Activated CD8-positive, alpha-beta memory T cell treated with anti-CD3 and anti-CD28 coated beads, Interleukin-2, amount 50 U/mL, for 4 hours (primary cell): ENCODE measurements around the gene PUS1.

Experiments used
- DNase-seq: peaks from one replicate; pipeline ENCODE4 v3.0.0-alpha.2; 2020

Gene PUS1

DNA sequence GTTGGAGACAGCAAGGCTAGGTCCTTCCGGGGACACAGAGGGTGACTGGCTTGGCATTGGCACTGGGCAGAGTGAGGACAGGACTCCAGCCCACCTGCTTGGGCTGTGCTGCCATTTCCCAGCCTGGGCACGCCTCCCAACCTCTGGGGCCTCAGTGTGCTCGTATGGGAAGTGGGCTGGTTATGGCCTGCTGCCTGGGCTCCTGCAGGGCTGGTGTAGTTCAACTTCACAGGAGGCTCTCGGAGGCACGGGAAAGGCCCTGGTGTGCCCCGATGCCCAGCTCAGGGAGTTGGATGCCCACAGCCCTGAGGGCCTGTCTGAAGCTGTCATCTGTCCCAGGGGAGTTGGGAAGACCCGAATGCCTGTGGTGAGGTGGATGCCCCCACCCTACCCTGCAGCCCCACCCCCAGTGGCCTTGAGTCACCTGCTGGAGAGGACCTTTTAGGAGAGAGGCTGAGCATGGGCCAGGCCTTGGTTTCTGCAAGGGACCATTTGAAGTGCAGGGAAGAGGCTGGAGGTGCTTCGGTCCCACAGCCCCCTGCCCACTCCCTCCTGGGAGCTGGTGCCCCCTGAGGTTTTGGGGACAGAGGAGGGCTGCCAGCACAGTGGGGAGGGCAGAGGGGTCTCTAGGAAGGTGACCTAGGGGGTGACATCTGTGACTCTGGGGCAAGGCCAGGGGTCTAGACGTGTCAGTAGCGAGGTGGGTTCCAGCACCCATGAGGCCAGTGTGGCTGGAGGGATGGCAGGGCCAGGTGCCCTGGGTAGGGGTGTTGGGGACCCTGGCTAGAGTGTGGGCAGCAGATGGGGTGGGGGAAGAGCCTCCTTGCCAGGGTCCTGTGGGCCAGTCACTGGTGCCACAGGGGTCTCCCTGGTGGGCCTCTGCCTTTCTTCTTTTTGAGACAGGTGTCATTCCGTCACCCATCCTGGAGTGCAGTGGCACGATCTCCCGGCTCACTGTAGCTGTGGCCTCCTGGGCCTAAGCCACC is 25.5 kb upstream of the PUS1 start:
- DNase-seq, result no peak

DNA sequence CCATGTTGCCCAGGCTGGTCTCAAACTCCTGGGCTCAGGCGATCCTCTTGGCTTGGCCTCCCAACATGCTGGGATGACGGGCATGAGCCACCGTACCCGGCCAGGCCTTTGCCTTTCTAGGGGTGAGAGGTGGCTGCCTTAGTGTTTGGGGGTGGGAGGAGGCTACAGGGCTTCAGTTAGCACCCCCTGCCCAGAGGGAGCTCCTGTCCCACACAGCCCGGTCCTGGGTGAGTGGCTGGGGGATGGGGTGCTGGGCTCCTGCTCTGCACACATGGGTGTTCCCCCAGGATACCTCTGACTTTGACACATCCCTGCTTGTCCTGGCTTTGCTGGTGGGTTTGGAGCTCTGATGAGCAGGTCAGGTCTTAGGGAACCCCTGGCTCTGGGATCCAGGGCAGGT is 24.7 kb upstream of the PUS1 start:
- DNase-seq, result no peak

DNA sequence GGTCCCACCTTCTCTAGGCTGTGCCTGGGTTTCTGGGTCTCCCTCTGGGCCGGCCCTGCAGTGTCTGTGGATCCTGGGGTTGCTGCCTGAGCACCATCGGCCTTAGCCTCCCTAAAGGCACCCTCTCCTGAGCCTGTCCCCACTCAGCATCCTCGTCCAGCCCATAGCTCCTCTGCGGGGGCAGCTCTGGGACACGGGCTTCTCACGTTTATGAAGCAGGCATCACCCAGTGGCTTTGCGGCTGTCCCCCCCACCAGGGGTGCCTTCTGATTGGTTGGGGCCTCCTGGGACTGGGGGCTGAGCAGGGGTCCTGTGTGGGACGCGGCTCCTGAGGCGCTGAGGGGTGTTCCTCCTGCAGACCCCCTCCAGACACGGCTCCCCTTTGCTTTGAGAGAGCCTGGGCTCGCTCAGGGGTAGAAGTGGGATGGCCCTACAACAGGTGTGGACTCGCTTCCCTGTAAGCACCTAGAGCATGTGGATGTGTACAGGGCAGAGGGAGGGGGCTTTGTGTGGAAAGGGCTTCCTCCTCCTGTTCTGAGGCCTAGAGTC is 23.9 kb upstream of the PUS1 start:
- no peak for DNase-seq

DNA sequence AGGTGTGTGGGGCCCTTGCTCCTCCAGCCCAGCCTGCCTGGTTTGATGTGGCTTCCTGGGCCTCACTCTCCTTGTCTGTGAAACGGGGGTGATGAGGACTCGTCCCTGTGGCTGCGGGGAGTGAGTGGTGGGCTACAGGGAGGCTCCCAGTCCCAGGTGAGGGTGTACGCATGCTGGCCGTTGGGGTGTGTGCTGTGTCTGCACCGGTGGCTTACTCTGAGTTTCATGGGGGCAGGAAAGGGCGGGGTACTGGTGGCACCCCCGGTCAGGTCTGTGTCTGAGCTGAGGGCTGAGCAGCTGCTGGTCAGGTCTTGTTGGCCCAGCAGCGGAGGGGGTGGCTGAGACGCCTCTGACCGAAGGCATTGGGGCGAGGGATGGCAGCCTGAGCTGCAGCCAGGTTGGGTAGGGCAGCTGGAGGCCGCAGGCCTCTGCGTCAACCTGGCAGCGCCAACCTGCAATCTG is 23.4 kb upstream of the PUS1 start:
- DNase-seq, result no peak

DNA sequence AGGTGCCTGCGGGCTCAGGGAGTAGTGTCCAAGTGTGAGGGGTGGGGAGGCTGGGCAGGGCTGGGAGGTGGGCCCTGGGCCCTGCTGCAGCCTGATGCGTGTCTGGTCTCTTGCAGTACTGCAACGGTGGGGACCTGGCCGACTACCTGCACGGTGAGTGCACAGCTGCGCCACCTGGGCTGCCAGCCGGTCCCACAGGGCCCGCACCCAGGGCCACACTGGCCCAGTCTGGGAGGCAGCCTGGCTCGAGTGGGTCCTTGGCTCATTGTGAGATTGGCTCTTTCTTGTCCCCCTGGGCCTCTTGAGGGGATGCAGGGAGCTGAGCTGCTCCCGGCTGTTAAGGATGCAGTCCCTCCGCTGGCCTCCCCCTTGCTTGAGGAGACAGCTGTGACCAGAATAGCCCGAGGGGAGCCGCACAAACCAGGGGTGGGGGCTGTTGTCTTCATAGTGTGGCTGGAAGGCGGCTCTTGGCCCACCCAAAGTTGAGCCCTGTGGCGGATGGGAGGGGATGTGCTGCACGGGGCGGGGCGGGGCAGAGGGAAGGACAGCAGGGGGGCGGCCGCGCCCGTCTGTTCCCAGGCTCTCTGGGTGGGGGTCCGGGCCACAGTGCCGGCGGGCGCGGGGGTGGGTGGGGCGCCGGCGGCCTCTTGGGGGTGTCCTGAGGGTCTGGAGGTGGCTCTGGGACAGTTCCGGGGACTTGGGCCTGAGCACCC is 21.5 kb upstream of the PUS1 start:
- DNase-seq, result no peak

DNA sequence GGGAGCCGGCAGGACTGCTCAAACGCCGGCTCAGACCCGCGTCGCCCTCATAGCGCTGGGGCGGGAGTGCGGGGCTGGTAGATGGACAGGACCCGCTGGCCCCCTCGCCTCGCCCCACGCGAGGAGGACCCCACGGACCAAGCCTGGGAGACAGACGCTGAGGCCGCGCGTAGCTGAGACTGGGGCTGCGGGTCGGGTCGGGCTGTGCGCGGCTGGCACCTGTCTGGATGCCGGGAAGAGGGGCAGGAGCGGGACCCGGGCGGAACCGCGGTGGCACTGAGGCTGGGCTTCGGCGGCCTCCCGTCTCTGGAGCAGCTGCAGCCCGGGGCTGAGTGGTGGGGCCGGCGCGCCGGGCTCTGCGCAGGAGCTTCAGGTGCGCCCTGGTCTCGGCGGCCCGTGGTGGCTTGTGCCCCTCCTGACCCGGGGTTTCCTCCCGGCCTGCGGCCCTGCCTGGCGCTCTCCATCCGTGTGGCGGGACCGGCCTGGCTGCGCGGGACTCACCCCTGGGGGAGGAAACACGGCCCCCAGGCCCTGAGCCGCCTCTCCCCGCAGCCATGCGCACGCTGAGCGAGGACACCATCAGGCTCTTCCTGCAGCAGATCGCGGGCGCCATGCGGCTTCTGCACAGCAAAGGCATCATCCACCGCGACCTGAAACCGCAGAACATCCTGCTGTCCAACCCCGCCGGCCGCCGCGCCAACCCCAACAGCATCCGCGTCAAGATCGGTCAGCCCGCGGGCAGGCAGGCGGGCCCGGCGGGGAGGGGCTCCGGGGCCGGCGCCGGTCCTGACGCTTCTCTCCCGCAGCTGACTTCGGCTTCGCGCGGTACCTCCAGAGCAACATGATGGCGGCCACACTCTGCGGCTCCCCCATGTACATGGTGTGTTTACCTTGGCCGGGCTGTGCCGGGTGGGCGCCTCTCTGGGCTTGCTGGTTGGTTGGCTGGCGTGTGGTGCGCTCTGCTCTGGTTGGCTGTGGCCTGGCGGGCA is 20.7 kb upstream of the PUS1 start:
- DNase-seq, result no peak

DNA sequence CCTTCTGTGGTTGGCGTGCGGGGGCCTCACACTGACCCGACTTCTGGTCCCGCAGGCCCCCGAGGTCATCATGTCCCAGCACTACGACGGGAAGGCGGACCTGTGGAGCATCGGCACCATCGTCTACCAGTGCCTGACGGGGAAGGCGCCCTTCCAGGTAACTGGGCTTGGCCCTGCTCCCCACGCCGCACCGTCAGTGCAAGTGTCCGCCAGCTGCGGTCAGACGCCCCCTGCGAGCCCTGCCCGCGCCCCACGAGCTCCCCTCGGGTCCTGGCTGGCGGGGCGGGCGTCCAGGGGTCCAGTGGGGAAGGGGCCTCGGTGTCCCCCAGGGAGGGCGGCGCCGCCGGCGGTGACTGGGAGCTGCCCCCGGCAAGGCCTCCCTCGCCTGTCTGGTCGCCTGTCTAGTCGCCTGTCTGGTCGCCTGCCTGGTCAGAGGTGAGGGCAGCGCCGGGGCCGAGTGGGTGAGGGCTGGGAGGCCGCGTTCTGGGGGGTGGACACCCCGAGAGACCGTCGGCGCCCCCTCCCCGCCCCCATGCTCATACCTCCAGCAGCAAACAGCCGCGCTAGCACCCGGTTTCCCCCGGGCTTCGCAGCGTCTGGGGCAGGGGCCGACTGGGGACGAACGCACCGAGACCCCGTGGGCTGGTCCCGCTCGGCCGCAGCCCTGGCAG is 19.9 kb upstream of the PUS1 start:
- DNase-seq, result no peak

DNA sequence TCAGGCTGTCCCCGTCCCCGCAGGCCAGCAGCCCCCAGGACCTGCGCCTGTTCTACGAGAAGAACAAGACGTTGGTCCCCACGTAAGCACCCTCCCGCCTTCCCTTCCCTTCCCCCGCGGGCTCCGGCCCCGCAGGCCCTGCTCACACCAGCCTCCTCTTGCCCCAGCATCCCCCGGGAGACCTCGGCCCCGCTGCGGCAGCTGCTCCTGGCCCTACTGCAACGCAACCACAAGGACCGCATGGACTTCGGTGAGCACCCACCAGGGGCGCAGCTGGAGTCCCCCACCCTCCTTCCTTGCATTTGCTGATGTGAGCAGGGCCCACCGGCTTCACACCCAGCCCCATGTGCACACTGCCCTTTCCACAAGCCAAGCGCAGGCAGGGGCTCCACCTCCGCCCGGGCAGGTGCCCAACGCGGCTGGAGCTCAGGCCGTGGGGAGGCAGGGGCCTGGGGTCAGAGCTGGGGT is 19.3 kb upstream of the PUS1 start:
- no peak for DNase-seq

DNA sequence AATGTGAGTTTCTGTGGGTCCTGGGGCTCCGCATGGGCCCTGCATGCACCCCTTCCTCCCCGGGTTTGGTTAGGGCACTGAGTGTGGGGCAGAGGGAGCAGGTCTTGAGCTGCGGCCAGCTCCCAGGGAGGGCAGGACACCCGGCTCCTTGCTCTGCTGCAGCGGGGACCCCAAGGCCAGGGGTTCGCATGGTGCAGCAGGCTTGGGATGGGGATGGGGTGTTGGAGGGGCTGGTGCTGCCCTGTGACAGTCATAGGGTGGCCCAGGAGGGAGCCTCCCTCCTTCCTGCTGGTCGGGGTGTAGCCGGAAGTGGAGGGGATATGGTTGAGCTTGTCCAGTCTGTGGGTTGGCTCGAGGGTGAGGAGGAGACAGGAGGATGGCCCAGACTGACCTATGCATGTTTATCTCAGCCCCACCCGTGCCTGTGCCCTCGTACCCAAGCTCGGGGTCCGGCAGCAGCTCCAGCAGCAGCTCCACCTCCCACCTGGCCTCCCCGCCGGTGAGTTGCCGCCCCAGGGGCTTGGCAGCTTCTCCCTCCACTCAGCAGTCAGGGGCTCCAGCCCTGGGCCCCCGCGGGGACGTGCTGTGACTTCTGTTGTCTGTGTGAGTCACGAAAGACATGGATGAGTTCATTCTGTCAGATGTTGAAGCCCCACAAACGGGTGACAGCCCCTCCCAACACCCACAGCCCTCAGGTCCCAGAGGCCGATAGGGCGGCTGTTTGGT is 18.6 kb upstream of the PUS1 start:
- DNase-seq, result no peak

DNA sequence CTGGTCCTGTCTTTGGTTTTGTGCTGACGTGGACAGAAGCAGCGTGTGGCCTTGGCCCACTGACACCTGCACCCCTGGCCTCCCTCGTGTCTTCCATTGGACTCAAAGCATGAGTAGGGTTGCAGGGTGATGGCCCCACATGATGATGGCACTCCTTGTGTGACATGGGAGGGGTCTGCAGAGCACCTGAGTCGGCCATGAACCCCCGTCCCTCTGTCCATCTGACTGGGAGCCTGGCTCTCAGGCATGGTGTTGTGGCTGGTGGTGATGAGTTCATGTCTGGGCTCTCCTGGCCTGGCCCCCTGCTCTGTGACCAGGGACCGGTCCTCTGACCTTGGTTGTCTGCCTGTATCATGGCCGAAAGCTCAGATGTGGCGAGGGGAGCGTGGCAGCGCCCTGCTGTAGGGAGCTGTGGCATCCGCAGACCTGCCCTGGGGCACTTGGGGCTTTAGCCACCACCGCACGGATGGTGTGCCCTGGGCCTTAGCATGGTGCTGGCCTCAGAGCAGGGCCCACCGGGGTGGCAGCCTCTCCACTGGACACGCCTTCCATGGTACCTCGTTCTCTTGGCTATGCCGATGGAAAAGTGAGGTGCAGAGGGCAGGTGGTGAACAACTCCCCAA is 17.9 kb upstream of the PUS1 start:
- DNase-seq, result no peak

DNA sequence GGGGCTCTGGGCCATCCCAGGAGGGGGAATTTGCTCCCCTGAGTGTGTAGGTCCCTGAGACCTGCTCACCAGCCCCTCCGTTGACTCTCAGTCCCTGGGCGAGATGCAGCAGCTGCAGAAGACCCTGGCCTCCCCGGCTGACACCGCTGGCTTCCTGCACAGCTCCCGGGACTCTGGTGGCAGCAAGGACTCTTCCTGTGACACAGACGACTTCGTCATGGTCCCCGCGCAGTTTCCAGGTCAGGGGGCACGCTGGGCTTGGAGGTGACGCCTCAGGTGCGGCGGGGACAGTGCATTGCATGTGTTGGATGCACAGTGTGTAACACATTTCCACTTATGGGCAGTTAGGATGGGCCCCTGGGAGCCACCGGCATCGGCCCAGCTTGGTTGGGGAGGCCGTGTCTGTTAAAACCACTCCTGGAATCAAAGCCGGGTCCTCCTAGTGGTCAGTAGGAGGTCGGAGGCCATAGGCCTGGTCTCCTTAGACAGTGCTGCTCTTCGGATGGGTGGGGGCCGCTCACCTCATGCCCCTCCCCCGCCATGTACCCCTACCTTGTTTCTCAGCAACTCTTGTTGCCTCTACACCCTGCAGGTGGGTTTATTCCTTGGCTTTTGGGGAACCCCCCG is 17.1 kb upstream of the PUS1 start:
- no peak for DNase-seq

DNA sequence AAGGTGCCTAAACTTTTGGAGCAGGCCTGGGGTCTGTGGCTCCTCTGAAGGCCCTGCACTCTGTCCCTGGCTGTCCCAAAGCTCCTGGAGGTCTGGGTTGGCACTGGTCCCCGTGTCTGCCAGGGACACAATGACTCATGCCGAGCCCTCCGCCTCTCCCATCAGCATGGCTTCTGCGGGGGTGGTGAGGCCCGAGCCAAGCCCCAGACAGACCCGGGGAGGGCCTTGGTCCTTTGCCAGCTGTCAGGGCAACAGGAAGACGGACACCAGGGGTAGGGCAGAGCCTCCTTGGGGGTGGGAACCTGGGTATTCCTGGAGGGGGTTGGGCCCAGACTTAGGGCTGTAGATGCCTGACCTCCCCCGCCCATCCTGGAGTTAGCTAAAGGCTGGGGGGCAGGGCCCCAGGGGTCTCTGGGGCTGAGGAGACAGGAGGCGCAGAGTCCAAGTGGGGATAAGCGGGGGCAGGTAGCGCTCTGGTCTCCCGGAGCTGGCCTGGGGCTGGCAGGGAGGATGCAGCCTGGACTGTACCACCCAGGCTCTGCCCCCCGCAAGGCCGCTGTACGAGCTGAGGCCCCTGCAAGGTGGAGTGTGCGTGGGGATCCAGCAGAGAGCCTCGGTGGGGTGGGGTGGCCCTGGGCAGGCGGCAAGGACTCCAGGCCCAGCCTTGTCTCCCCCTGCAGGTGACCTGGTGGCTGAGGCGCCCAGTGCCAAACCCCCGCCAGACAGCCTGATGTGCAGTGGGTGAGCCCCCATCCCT is 16.4 kb upstream of the PUS1 start:
- DNase-seq, result no peak

DNA sequence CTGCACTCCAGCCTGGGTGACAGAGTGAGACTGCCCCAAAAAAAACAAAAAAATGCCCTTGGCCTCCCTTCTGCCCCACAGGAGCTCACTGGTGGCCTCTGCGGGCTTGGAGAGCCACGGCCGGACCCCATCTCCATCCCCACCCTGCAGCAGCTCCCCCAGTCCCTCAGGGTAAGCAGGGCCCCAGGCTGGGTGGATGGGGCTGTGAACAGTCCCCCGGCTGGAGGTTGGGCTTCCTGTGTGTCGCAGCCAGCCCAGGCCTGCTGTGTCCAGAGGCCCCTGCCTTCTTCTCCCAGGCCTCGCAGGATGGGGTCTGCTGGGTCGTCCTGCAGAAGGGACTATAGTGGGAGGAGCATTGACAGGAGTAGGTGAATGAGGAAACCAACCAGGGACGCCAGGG is 15.4 kb upstream of the PUS1 start:
- DNase-seq, result no peak

DNA sequence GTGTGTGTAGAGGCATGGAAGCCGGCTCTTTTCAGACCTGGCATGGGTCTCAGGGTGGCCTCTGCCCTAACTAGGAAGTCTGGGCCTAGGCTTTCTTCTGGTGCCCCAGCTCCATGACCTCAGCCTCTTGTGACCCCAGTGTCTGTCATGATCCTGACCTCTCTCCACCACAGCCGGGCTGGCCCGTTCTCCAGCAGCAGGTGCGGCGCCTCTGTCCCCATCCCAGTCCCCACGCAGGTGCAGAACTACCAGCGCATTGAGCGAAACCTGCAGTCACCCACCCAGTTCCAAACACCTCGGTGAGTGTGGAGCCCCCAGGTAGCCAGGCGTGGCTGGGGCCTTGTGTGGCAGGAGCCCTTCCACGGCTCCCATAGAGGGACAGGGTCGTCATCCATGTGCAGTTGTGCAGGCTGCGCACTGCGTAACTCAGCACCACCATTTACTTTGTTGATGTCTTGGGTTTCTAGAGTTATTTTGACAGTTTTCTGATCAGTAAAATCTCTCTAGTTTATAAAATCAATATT is 14.8 kb upstream of the PUS1 start:
- DNase-seq, result no peak

DNA sequence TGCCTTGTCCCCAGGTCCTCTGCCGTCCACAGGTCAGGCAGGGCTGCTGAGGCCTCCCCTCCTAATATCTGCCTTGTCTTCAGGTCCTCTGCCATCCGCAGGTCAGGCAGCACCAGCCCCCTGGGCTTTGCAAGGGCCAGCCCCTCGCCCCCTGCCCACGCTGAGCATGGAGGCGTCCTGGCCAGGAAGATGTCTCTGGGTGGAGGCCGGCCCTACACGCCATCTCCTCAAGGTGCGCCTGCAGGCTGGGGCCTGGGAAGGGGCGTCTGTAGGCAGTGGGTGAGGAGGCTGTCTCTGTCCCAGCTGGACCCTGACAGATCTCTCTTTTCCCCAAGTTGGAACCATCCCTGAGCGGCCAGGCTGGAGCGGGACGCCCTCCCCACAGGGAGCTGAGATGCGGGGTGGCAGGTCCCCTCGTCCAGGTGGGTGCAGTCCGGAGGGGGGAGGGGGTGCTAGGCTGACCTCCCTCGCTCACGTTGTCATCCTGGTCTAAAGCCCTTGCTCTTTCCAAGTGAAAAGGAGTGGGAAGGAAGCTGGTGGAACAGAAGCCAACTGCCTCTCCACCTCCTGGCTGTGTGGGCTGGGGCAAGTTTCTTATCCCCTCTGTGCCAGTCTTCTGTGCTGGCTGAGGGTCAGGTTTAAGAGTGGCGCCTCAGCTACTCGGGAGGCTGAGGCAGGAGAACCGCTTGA is 13.9 kb upstream of the PUS1 start:
- no peak for DNase-seq

DNA sequence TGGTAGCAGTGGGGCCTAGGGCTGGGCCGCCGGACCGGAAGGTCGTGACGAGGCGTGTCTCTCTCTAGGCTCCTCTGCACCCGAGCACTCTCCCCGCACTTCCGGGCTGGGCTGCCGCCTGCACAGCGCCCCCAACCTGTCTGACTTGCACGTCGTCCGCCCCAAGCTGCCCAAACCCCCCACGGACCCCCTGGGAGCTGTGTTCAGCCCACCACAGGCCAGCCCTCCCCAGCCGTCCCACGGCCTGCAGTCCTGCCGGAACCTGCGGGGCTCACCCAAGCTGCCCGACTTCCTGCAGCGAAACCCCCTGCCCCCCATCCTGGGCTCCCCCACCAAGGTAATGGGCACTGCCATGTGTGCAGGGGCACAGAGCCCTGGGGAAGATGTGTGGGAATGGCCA is 13.3 kb upstream of the PUS1 start:
- no peak for DNase-seq

DNA sequence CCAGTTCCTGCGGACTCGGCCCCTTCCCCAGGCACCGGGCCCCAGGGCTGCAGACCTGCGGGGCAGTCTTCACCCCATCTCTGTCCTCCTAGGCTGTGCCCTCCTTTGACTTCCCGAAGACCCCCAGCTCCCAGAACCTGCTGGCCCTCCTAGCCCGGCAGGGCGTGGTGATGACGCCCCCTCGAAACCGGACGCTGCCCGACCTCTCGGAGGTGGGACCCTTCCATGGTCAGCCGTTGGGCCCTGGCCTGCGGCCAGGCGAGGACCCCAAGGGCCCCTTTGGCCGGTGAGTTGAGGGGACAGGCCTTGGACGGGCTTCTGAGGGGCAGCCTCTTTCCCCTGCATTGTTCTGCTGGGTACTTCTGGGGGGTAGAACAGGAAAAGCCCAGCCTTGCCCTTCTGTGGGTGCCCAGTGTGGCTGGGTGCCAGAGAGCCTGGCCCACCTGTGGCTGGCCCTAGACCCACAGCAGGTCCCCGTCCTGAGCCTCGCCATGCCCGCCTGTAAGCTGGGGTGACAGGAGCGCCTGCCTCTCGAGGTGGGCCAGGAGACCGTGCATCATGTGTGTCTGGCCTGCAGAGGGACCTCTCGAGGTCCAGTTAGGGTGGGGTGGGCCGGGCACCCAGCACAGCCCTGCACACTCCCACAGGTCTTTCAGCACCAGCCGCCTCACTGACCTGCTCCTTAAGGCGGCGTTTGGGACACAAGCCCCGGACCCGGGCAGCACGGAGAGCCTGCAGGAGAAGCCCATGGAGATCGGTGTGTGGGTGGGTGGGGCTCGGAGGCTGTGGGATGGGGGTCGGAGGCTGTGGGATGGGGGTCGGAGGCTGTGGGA is 12.6 kb upstream of the PUS1 start:
- DNase-seq, result no peak
